HG03558 (cell line): ENCODE measurements around the gene YPEL1.
"Not testable (repeated sequence)": the region's sequence is repeated elsewhere in the genome, so short reads cannot be mapped to it uniquely, and the experiment has no call there.

Source experiments
- ATAC-seq: cut with Tn5 transposase; IDR thresholded peaks from one replicate; pipeline ENCODE4 v1.9.1; 2021; ENCODE audit warnings: moderate number of reproducible peaks; ENCODE audit not compliant: unreplicated experiment; ENCODE audit errors: extremely low read depth

The YPEL1 gene

GRCh38 chr22:21688341-21688705 lies 47.3 kb downstream of the YPEL1 start:
- ATAC-seq: no peak

- ATAC-seq: no peak
Measured at GRCh38 chr22:21687685-21688259, 47.8 kb downstream of the YPEL1 start.

DNA sequence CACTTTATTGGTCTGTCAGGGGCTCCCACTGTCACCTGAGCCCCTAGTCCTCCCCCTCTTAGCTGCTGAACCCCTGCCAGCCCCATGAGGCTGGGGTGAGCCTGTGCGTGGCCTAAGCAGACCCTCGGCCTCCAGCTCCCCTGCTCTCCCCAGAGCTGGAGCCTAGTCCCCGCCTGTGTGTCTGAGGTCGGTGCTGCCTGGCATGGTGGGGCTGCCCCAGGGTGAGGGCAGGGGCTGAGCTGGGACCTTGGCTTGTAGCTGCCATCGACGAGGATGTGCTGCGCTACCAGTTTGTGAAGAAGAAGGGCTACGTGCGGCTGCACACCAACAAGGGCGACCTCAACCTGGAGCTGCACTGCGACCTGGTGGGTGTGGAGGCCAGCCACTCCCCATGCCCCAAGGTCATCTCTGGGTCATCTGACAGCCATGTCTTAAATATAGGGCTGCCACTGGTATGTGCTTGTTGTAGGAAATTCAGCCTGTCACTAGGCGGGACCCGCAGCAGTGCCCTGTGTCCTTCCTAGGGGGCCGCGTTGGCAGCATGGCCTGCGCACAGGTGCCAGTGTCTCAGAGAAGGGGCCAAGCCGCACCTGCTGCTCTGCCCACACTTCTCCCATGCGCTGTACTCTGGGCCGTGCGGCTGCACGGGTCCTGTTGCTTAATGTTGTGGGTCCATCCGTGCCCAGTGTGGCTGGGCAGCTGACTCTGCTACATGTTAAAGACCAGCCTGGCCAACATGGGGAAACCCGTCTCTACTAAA lies 48.8 kb downstream of the YPEL1 start:
- ATAC-seq: no peak

- ATAC-seq: no peak
Measured at GRCh38 chr22:21686193-21686608, 49.4 kb downstream of the YPEL1 start.

- no peak for ATAC-seq
Measured at GRCh38 chr22:21685164-21685513, 50.5 kb downstream of the YPEL1 start.

DNA sequence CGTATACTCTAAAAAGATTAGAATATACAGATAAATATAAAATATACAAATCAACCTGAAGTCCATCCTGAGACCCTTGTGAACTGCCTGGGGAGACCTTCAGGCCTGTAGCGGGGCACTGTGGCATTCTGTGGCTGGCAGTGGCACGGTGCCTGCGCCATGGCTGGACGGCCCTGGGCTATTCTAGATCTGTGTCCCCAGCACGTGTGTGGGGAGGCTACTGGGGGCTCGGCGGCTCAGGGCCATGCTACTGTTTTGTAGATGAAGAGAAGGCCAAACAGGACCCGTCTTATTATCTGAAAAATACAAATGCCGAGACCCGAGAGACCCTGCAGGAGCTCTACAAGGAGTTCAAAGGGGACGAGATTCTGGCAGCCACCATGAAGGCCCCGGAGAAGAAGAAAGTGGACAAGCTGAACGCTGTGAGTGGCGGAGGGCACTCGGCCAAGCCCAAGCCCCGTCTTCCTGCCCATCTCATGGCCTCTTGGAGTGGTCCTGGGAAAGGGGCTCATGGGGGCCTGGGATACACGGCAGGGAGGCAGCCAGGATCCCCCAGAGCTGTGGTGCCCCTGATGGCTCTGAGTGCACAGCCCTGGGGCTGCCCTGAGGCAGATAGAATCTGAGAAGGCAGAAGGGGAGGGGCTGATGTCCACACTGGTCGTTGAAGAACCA lies 51.0 kb downstream of the YPEL1 start:
- ATAC-seq: no peak

DNA sequence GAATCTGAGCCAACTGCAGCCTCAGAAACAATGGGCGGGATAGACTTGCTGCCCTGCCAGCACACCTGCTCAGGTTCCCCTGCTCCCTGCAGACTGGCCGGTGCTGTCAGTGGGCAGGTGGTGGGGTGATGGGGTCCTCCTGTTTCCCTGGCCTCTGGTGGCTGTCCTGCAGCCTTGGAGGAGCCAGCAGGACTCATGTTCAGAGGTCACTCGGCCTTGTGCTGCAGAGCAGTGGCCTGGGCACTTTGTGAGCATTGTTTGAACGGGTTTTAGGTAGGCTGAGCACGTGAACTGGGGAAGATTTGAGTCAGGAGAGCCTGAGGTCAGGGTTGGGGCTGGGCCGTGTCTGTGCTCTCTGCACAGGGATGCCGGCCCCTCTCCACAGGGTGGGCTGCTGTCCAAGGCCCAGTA lies 52.2 kb downstream of the YPEL1 start:
- ATAC-seq: no peak

DNA sequence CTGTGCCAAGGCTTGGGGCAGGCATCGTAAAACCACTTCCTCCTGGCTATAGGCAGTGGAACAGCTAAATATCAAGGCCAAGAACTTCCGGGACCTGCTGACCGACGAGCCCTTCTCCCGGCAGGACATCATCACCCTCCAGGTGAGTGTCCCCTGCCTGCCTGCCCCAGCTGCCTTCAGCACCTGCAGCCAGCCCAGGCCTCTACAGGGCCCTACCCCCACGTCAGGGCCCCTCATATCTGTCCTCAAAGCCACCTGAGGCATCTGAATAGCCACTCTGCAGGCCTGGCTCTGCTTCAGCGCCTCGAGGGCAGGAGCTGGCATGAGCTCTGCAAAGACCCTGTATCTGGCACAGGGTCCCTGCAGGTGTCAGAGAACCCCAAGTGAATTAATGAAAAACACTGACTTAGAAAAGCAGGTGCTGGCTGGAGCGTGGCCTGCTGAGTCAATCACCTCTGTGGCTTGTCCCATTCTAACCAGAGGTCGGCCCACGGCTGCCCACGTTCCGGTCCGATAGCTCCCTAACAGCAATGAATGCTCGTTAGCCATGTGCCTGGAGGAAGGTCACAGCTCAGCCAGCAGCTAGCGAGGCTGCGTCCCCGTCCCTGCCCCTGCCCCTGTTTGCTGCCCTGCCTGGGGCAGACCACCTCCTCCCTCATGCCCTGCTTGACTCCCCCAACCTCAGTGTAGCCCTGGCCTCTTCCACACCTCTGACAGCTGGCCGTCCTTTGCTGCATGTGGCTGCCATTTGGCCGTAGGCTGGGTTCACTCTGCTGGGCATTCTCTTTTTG lies 53.0 kb downstream of the YPEL1 start:
- ATAC-seq: no peak

DNA sequence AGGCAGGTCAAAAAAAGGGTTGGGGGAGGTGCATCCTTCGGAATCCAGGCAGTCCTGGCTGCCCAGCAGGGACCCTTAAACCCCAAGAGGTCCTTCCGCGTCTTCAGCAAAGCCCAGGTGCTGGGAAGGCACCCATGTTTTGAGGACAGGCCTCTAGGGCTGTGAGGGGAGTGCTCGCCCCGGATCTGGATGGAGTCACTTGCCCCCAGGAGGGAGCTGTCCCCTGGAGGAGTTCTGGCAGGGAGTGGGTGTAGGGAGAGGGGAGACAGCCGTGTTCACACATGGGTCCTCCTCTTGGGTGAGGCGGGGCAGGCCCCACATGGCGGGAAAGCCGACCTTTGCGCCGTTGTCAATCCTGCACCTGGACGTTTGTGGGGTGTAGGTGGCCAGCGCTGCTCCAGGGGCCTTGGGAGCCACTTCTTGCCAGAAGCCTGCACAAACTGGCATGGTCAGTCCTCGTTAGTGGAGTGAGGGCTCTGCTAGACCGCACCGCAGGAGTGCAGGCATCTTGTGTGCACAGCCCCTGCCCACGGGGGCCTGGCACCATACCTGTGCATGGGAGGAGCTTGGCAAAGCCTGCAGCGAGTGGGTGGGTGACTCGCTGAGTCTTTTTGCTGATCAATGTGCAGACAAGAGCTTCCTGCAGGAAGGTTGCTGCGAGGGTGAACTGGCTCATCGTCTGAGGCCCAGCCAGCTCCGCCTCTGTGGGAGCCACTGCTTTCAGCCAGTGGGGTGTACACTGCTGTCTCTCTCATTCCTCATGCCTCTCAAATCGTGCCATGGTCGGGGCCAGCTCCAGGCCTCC lies 53.8 kb downstream of the YPEL1 start:
- no peak for ATAC-seq

DNA sequence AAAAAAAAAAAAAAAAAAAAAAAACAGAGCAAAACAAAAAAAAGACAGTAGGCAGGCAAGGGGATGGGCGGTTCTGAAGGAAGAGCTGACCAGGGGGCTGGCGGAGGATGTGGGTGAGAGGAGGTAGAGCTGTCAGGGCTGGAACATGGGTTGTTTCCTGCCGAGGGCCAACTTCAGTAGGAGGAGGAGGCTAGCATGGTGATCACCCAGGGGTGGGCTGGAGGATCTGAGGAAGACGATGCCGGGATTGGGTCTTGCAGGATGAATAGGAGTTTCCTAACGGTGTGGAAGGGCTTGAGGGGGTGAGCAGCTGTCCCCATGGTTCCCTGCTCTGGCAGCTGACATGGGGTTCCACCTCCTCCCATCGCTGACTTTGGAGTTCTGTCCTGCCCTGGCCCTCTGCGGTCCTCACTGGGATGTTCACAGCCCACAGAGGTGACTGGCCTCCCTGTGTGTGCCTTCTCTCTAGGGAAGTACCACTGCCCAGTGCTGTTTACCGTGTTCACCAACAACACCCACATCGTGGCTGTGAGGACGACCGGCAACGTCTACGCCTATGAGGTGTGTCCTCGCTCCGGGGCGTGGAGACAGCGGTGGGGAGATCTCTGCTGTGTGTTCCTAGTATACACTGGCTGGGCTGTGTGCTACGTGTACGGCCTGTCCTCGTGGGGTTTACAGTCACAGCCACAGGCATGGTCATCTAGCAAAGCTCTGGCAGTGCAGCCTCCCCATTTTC lies 54.6 kb downstream of the YPEL1 start:
- no peak for ATAC-seq

DNA sequence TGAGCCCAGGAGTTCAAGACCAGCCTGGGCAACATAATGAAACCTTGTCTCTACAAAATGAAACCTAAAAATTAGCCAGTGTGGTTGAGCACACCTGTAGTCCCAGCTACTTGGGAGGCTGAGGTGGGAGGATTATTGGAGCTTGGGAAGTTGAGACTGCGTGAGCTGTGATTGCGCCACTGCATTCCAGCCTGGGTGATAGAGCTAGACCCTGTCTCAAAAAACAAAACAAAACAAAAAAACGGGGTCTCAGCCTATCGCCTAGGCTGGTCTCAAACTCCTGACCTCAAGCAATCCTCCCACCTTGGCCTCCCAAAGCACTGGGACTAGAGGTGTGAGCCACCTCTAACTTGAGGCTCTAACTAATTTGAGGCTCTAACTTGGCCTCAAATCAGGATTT lies 56.2 kb downstream of the YPEL1 start:
- ATAC-seq: no peak

GRCh38 chr22:21678842-21679241 lies 56.8 kb downstream of the YPEL1 start:
- ATAC-seq: not testable (repeated sequence)

DNA sequence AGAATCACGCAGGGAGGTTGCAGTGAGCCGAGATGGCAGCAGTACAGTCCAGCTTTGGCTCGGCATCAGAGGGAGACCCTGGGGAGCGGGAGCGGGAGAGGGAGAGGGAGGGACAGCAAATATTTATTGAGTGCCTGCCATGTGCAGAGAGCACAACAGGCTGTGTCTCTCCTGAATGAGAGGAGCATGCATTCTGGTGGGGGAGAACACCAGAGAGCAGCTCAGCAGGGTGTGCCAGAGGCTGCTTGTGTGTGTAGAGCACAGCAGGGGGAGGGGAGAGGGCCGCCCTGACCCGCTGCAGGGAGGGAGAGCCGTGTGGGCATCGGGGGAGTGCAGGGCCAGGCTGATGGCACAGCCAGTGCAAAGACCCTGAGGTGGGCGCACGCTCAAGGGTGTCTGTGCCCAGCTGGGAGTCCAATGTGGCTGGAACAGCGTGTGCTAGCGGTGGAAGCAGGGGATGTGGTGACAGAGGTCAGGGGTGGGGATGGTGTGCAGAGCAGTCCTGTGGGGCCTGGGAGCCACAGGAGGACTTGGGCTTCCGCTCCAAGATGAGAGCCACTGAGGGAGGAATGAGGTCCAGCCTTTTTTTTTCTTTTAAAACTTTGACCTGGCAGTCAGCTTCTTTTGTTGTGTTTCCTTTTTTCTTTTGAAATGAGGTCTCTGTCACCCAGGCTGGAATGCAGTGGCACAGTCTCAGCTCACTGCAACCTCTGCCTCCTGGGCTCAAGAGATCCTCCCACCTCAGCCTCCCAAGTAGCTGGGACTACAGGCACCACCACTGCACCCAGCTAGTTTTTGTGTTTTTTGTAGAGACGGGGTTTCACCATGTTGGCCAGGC lies 57.8 kb downstream of the YPEL1 start:
- ATAC-seq: no peak

DNA sequence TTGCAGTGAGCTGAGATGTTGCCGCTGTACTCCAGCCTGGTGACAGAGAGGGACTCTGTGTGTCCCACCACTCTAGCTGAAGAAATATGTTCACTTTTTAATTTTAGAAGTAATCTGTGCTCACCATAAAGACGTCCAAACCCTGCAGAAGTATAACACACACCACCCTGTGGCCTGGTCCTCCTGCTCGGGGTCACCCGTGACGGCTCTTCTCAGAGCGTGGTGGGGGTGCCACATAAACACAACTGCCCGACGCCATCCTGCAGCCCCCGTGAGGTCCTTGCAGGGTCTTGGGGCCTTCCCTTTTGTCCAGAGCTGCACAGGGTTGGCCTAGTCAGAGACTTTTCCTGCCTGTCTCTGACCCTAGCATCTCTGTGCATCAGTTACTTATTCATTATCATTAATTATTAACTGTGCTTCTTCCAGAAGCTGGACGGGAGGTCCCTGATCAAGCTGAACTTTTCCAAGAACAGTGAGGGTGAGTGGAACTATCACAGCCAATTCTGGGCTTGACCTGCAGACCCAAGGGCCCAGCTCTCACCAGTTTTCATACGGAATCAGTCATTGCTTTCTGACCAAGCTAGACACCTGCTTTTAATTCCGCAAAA lies 60.9 kb downstream of the YPEL1 start:
- no peak for ATAC-seq

DNA sequence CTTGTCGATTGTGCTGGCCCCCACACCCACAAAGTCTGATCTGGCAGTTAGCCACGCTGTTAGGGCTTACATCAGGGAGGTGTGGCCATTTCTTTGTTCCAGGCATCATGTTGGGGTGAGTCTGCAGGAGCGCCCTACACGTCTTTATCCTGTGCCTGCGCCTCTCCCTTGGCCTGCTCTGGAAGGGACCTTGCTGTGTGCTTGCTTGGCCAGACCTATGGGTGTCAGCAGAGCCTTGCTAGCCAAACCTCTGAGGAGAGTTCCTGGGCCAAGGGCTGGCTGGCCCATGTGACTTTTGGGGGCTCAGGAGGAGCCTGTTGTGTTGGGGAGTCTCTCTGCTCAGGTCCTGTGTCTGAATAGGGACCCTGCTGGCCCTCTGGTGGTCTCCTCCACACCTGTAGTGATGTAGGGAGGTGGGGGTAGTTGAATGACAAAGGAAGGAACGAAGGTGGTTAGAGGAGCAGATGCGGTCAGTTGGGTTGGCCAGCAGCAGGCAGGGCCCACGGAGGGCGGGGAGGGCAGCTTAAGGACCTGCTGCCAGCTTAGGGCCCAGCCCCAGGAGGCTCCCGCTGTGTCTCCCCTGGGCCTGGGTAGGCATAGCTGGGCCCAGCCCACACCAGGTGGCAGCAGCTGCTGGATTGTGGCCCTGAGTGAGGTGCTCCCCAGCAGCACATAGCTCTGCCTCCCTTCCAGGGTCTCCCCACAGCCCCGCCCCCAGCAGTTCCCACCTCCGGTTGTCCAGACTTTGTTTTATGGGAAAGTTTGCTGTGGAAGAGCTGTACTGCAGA lies 61.9 kb downstream of the YPEL1 start:
- ATAC-seq: no peak

GRCh38 chr22:21672107-21672629 lies 63.4 kb downstream of the YPEL1 start:
- ATAC-seq: no peak

GRCh38 chr22:21669026-21669425 lies 66.6 kb downstream of the YPEL1 start:
- no peak for ATAC-seq
